ENCODE measurements around the gene PSPC1. TPM values are rescaled to one million over a fixed set of nuclear protein-coding genes. Genes with fewer than 3 reads are reported as not detected.

PSPC1 gene
- total RNA-seq, 2 donors from 2014 or later = 24.6 to 28.3 TPM

GRCh38 chr13:19680751-19681150 lies 102.0 kb downstream of the PSPC1 start:
- no peak overlapping the region for H3K27ac ChIP-seq
- TF ChIP-seq, protein P1, sequence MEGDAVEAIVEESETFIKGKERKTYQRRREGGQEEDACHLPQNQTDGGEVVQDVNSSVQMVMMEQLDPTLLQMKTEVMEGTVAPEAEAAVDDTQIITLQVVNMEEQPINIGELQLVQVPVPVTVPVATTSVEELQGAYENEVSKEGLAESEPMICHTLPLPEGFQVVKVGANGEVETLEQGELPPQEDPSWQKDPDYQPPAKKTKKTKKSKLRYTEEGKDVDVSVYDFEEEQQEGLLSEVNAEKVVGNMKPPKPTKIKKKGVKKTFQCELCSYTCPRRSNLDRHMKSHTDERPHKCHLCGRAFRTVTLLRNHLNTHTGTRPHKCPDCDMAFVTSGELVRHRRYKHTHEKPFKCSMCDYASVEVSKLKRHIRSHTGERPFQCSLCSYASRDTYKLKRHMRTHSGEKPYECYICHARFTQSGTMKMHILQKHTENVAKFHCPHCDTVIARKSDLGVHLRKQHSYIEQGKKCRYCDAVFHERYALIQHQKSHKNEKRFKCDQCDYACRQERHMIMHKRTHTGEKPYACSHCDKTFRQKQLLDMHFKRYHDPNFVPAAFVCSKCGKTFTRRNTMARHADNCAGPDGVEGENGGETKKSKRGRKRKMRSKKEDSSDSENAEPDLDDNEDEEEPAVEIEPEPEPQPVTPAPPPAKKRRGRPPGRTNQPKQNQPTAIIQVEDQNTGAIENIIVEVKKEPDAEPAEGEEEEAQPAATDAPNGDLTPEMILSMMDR (IDR thresholded peaks at IDR 0.05) = no peak
- no peaks in the 10 kb centered on the region for H3K27me3 ChIP-seq
- no peak overlapping the region for H3K4me3 ChIP-seq
- no peak for DNase-seq (ENCODE audit: low spot score)
- H3K9me3 ChIP-seq = no peaks in the 10 kb centered on the region
- H3K4me1 ChIP-seq = peaks cover 0 to under 1% of the 10 kb centered on the region in 2 donors
- H3K36me3 ChIP-seq = no peaks in the 10 kb centered on the region

GRCh38 chr13:19676168-19676567 lies 106.6 kb downstream of the PSPC1 start:
- DNase-seq (ENCODE audit: low spot score) = no peak
- no peak overlapping the region for H3K27ac ChIP-seq
- H3K36me3 ChIP-seq = peaks cover 44% of the 10 kb centered on the region
- H3K9me3 ChIP-seq = no peaks in the 10 kb centered on the region
- no peaks in the 10 kb centered on the region for H3K27me3 ChIP-seq
- no peaks in the 10 kb centered on the region for H3K4me1 ChIP-seq
- TF ChIP-seq, protein P1 (IDR thresholded peaks at IDR 0.05) = no peak
- H3K4me3 ChIP-seq = no peak overlapping the region

DNA sequence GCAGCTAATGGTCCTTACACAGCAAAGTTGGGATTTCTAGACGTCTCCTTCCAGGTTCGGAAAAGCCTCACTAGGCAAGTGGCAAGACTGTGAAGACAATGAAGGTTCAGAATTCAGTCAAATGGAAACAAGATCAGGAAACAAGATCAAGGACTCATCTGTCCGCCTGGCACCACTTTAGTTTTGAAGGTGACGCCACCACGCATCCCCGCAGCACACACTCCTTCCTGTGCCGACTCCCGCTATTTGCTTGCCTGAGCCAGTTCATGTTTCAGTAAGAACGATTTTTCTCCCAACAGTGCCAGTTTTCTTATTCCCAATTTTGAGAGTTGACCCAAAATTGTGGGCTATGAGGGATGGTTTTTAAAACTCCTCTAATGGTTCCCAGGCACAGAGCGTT lies 107.8 kb downstream of the PSPC1 start:
- peaks cover 56% of the 10 kb centered on the region for H3K36me3 ChIP-seq

GRCh38 chr13:19673473-19674430 lies 109.0 kb downstream of the PSPC1 start:
- TF ChIP-seq, protein P1 (IDR thresholded peaks at IDR 0.05) = no peak
- H3K9me3 ChIP-seq = no peaks in the 10 kb centered on the region
- no peaks in the 10 kb centered on the region for H3K4me1 ChIP-seq
- peaks cover 68% of the 10 kb centered on the region for H3K36me3 ChIP-seq
- no peak for DNase-seq (ENCODE audit: low spot score)
- no peak overlapping the region for H3K4me3 ChIP-seq
- no peaks in the 10 kb centered on the region for H3K27me3 ChIP-seq
- no peak overlapping the region for H3K27ac ChIP-seq

More for the DNA sequence above, 107.8 kb downstream of the PSPC1 start:
- H3K4me3 ChIP-seq = no peak overlapping the region
- no peak overlapping the region for H3K27ac ChIP-seq
- H3K9me3 ChIP-seq = no peaks in the 10 kb centered on the region
- no peaks in the 10 kb centered on the region for H3K4me1 ChIP-seq
- DNase-seq (ENCODE audit: low spot score) = no peak
- H3K27me3 ChIP-seq = no peaks in the 10 kb centered on the region
- TF ChIP-seq, protein P1 (IDR thresholded peaks at IDR 0.05) = no peak

DNA sequence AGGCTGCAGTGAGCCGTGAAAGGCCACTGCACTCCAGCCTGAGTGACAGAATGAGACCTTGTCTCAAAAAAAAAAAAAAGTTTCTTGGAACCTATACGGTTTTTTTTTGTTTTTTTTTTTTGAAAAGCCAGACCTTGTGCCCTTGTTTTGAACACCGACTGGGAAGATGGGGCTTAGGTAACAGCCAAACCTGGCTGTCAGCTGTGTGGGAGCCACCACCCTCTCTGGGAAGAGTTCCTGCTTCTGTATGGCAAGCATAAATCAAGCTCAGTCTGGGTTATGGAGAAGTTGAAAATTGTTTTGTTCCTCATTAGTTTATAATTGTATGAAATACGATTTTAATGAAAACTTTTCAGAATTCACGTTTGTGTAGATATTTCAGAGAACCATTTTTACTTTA lies 109.8 kb downstream of the PSPC1 start:
- no peaks in the 10 kb centered on the region for H3K27me3 ChIP-seq
- TF ChIP-seq, protein P1 (IDR thresholded peaks at IDR 0.05) = no peak
- H3K4me3 ChIP-seq = no peak overlapping the region
- peaks cover 75% of the 10 kb centered on the region for H3K36me3 ChIP-seq
- no peak overlapping the region for H3K27ac ChIP-seq
- no peaks in the 10 kb centered on the region for H3K9me3 ChIP-seq
- no peak for DNase-seq (ENCODE audit: low spot score)
- no peaks in the 10 kb centered on the region for H3K4me1 ChIP-seq
